Measurements from ENCODE around the gene IL4I1.

IL4I1 gene

DNA sequence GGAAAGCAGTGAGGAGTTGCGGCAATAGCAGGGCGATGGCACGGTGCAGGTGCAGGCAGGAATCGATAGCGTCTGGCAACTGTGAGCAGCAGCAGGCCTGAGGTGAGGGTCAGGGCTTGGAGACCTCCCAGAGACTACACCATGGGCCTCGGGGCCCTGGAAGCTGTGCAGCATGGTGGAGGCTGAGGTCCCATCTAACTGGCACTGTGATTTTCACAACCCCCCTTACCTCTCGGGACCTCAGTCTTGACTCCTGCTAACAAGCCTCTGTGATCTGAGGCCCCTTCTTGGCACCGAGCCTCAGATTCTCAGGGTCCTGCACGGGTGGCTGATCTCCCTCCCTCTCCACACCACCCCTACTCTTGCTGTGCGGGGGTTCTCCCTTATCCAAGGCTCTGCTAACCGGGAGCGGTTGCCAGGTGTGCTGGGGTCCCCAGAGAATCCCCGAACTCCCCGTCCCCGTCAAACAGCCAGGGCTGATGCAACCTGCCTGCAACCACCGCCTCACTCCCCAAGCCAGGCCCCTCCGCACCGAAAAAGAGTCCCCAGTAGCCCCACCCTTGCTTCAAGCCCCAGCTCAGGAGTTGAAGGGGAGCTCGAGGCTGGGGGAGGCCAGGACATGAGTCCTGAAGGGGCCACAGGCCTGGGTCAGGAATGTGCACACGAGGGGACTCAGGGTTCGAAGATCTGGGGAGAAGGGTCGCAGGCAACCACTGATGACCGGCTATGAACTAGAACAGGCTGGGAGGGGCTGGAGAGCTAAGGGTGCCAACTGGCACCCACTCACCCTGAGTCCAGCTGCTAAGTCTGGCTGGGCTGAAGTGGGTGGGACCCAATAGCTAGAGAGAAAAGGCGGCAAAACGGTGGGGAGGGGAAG is 27.6 kb upstream of the IL4I1 start:
- no peak for DNase-seq

DNA sequence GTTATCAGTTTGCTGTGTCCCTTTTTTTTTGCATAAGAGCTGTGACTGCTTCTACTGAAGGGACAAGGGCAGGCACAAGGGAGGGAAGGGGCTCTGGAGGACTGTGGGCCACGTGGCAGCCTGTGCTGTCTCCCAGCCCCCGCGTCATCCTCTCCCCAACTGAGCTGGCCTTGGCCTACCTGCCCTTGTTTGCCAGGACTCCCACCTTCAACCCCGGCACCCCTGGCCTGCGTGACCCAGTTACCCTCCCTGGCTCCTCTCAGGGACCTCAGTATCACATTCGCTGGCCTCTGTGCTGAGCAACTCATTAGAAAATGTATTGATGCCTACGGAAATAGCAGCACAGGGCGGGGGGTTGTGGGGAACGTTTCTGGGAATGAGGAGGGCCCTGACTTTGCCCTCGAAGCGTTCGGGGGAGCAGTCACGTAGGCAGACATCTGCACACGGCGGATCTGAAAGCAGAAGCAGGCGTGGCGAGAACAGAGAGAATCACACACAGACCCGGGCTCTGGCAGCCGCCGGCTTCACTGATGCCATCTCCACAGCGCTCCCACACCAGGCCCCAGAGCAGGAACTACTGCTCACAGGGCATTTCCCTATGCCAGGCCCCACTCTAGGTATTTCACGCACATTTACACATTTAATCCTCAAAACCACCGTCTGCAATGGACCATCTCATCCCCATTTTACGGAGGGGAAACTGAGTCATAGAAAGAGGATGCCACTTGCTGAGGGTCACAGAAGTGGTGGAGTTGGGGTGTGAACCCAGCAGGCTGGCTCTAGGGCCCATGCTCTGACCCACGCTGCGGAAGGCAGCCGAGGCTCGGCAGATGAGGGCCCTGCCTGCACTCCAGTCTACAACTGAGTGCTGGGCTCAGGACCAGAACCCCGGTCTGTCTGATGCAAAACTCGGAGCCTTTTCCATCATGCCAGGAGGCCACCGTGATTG is 26.6 kb upstream of the IL4I1 start:
- DNase-seq: peak; percentile 81

DNA sequence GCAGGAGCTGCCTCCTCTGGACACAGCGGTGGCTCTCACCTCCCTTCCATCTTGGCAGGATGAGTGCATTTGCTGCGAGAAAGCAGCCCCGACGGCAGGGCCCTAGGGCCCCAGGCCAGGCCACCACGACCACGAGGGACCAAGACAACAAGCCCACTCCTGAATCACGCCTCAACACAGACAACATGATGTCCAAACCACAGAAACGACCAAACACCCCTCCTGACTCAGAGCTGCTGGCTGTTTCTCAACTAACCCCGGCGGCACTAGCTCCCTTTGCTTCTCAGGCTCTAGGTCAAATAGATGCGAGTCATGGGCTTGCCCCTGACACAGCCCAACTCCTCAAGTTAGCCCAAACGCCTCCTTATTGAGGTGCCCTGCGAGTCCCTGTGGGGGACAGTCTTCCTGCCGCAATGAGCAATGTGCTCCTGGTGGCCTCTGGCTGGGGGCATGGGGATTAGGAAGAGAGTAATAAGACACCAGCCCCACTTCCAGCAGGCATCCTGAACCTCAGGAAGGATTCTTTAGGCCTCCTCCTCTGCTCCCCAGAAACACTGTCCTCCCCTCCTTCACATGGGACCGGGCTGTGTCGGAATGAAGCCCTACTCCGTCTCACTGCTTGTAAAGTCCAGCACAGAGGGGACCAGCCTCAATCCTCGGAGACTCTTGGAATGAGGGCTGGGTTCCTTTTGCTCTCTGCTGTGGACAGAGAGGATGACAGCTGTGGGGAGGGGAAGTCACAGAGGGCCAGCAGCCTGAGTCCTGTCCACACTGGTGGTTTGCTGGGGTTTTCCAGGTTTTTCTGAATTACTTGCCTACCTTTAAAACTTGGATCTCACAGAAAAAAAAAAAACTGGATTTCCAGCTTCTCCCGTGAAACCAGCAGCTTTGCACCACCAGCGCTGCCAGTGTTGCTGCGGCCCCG is 25.4 kb upstream of the IL4I1 start:
- DNase-seq: peak; percentile 78

DNA sequence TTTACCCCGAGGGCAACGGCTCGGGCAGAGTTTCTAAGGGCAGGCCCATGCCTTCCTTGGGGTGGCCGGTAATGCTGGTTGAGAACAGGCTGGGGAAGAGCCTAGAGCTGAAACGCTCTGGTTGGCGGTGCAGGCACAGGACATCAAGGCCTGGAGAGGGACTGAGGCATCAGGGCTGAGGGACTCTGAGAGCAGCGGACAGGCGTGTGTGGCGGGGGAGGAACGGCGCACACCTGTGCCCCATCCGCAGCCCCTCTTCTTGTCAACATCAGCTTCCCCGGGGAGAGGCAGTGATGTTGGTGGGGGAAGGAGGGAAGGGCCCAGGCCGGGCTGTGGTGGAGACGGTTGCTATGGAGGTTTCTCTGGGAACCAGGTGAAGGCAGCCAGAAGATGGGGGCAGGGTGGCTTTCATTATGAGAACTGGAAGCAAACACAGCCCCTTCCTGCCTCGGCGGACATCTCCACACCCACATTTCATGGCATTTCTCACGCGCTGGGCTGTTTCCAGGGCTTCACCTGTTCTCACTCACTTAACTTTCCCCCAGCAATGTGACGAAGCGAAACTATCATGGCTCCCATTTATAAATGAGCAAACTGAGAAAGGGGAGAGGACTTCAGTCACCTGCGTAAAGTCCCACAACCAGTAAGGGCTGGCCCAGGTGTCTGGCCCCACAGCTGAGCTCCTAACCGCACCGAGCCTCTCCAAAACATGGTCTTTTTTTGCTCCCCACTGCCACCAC is 24.1 kb upstream of the IL4I1 start:
- DNase-seq: no peak

DNA sequence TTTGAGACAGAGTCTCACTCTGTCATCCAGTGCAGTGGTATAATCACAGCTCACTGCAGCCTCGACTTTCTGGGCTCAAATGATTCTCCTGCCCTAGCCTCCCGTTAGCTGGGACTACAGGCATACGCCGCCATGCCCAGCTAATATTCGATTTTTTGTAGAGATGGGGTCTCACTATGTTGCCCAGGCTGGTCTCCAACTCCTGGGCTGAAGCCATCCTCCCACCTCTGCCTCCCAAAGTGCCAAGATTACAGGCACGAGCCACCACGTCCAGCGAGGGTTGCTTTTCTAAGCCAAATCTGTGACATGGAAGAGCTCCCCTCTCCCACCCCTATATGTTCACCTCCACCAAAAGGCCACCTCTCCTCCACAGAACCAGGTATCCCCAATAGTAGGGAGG is 21.4 kb upstream of the IL4I1 start:
- DNase-seq: no peak

DNA sequence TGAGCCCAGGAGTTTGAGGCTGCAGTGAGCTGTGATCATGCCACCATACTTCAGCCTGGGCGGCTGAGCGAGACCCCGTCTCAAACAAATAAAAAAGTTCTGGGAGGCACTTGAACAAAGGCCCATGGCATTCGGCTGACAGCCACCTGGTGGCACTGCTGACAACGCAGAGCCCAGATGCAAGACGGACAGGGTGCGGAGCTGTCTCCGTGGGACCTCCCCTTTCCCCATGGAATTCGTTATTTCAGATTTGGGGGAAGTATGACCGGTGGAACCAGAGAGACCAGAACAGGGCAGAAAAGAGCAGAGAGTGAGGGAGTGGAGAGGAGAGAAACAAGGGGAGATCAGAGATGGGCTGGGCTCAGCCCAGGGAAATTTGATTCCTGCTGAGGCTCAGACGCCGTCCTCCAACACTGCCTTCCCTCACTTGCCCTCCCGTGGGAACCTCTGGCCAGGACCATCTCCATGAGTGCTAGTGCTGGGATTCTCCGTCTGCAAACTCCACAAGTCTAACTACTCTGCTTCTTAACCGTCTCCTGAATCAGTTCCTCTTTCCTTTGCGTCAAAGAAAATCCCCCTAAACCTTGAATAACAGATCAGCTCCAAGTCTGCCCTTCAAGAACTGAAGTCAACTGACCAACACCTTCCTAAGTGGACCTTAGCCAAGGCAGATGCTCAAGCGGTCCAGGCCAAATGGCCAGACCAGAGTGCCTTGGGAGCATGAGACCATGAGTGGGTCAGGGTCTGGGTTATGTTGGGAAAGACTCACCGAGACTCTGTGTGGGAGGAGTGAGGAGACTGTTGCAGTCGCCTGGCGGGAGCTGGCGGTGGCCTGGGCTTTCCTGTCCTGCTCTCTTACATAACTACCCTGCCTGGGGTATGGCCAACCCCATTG is 20.4 kb upstream of the IL4I1 start:
- peak; percentile 90 for DNase-seq

DNA sequence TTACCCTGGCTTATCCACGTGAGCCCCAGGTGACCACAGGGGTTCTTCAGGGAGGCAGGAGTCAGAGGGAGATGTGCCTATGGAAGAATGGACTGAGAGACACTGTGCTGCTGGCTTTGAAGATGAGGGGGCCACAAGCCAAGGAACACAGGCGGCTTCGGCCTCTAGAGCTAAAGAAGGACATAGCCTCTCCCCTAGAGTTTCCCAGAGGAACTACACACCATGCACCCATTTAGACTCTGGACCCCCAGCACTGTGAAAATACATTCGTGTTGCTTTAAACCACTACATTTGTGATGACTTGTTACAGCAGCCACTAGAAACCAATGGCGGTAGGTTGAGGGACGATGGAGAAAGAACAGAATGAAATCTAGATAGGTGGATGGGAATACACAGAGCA is 18.6 kb upstream of the IL4I1 start:
- no peak for DNase-seq

DNA sequence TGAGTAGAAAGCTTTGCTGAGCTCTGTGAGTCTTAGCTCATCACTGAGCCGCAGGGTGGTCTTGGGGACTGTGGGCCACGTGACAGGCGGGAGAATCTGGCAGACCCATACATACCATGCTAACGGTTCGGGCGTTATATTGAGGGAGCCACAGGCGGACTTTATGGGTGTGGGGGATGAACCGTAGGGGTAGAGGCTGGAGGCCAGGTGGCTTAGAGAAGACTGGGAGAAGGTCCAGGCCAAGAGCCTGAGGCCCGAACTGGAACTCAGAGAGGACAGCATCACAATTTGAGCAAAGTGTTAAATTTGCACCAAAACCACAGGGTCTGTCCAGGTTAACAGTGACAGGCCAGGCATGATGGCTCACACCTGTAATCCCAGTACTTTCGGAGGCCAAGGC is 17.0 kb upstream of the IL4I1 start:
- DNase-seq: no peak

DNA sequence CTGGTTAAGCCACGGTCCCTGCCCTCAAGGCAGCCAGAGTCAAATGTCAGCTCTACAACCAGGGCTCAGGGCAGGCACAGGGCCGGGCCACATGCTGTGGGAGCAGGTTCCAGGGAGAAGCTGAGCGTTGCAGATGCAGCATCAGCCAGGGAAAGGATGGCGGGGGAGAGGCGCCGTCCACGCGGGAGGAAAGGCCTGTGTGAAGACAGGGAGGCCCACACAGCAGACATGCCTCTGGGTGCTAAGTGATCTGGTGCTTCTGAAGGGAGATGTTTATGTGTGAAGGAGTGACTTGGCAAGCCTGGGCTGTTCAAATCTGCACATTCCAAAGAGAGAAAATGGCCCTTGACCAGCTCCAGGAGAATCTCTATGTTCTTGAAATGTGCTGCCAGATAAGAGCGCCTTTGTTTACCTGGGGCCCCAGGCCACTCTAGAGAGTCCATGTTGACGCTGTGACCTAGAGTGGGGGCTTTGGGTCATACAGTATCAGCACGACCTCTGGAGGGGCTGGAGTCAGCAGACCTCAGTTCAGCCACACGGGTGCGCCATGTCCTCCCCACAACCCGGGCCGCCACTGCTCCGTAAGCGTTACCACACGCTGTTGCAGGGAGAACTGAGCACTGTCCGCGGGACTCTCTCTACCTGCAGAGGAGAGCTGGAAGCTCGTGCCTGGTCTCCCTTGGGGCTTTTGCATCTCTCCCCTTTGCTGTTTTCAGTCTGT is 16.4 kb upstream of the IL4I1 start:
- DNase-seq: no peak

DNA sequence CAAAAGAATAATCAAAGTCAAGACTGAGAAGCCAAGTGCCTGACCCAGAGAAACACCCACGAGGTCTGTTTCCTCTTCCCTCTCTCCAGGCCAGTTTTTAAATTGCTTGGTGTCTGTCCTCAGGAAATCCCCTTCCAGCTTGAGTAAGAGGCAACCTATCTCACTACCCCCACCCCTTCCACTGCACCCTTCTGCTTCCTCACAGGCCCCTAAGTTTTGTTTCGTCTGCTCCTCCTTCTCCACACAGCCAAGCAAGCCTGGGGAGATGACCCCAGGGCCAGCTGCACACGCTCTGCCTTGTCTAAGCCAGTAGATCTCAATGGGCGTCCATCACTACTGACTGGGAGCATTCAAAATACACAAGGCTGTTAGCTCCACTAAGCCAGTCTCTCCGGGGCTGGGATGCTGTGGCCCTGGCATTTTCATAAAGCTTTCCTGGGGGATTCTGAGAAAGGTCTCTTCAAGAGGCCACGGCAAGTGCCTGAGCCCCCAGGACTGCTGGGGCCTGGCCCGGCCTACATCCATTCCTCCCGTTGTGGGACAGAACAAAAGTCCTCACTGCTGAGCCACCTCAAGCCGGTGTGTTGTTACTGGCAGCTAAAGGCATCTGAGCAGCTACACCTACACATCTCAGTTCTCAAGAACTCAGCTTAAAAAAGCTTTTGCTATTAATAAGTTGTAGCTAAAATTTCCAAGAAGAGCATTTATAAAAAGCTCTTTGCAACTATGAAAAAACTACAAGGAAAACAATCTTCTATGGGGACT is 14.9 kb upstream of the IL4I1 start:
- peak; percentile 94 for DNase-seq

DNA sequence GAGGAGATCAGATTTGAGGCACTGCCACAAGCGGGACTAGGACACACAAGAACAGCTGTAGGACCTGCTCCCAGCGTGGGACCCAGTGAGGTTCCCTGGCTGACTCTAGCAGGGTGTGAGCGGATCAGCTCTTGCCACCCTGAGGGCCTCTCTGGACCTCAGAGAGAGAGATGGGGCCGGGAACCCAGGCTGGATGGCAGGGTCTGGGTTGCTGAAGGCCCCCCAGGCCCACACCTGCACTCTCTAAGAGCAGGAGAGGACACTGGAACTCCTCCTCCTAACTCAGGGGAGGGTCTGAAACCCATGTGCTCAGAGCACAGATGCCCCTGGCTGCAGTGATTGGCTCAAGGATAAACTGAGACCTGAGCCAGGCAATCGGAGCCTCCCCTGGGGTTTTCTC is 13.5 kb upstream of the IL4I1 start:
- DNase-seq: no peak

DNA sequence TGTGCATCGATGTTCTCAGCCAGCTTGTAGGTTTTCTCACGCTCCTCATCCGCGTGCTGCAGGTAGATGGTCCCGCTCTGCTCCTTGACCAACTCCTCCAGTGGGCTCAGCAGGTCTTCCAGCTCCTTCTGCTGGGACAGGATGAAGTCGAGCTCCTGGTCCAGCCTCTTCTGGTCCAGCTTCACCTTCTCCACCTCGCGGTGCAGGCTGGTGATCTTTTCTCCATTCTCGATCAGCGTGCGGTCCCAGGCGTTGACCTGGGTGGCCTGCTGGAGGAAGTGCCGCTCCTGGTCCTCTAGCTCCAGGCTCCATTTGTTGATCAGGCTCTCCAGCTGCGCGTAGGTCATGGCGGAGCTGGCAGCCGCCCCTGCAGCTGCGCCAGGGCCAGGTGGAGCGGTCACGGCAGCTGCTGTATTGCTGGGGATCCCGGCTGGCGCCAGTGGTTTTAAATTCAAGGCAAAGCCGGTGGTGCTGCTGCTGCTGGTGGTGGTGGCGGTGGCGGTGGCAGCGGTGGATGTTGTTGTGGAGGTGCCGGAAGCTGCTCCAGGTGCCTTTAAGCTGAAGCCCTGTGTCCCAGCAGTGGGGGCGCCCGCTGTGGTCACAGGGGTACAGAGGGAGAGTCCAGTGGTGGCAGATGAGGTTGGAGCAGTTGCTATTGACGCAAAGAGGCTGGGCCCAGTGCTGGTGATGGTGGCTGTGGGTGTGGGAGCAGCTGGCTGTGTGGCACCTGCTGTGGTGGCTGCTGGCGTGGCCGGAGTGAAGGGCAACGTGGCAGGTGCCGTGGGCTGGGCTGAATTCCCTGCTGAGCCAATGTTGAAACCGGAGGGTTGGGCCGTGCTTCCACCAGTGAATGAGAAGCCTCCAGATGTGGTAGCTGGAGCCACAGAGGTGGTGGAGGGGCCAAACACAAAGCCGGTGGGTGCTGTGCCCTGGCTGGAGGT is 12.1 kb upstream of the IL4I1 start:
- no peak for DNase-seq

DNA sequence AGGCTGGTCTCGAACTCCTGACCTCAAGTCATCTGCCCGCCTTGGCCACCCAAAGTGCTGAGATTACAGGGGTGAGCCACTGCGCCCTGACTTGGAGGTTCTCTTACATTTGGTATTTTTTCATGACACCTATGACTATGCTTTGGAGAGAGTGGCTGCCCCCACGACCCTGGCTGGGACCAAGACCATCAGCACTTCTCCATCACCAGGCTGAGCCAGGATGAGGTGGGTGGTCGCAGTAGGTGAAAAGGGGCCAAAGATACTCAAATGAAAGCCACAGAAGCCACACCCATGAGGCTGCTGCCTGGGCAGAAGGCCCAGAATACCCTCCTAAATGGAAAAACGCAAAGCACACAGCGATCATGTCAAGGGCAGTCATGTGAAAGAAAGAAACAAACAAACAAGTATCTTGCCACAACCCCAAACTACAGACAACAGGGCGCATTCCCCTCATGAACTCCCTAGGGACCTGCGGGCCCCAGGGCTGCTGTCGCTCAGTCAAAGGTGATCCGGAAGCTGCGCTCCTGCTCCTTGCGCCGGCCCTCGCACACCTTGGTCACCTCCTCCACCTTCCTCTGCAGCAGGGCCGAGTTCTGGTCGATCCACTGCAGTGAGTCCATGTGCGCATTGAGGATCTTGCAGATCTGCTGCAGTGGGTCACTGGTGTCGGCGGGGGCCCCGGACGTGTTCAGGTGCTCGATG is 11.2 kb upstream of the IL4I1 start:
- DNase-seq: no peak

DNA sequence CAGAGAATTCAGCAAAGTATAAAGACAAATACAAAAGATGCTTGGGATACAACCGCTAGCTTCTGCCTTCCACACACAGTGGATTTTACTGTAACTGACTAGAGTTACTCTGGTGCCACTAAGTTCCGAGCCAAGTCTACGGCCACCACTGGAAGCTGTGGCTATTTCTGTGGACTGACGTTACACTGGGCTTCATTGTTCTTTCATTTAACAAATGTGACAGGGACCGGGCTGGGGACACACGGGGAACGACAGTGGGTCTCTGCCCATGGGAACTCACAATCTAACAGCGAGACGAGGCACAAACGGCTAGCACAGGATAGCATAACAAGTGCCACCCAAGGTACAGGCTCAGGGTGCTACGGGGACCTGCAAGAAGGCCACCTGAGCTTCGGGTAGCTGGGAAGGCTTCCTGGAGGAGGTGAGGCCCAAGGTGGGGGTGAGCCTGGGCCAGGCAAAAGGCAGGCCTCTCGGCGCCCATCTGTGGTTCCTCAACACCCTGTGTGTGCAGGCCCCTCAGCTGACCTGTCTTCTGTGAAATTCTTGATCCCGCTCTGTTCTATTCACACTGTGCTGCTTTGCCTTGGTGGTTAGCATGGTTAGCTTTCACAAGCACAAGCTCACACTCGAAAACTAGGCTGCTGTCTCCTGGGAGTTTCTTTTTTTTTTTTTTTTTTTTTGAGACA is 10.3 kb upstream of the IL4I1 start:
- DNase-seq: no peak

DNA sequence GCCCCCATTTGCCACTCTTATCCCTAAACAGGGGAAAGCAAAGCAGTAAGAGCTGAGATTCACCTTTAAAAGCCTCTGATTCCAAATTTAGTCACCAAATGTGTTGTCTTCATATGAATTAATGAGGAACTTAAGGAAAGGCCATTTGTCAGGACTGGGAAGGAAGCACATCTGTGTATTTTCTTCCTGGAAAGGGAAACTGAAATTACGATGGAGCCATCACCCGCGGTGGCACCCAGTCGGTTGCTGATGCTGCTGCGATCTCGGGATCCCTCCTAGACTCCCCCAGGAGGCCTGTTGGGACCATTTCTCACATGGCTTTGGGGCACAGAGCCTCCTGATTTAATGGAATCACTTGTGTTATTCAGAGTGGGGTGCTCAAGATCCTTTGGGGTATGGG is 7.4 kb upstream of the IL4I1 start:
- DNase-seq: peak; percentile 82

DNA sequence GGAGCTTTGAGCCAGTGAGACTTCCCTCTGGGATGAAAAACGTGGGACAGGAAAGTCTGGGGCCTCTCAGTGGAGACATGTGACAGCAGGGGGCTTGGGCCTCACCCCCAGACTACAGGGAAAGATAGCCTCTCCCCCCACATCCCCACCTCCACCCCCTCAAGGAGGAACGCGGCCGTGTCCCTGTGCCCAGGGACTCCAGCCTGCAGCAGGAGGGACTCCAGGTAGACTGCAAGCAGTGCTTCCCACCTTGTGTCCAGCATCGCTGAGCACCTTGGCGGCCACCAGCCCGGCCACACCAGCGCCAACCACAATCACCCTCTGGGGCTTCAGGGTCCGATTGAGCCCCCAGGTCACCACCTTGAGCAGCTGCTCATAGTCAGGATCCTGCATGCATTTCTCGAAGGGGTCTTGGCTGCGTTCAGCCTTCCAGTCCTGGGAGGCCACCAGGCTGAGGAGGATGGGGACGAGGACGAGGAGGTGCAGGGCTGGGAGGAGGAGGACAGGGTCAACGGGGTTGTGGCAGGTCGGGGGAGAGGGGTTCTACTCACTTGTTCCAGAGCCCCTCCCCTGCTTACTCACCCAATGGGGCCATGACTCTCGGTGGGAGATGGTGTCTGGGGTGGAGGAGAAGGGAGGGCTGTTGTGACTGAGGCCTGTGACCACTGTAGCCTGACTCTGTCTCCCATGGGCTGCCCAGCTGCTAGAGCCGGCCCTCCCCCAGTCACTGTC is 955 bp downstream of the IL4I1 start:
- DNase-seq: no peak

Data from inflammatory macrophage treated with lipopolysaccharide for 4 hours (primary cell).